Measurements from ENCODE around the gene CCDC73. TPM values are rescaled to one million over a fixed set of nuclear protein-coding genes. Genes with fewer than 3 reads are reported as not detected.
"Not testable (repeated sequence)": the region's sequence is repeated elsewhere in the genome, so short reads cannot be mapped to it uniquely, and the experiment has no call there.

CCDC73 gene
- total and polyA plus RNA-seq, 5 experiments from 2014 or later: not detected

DNA sequence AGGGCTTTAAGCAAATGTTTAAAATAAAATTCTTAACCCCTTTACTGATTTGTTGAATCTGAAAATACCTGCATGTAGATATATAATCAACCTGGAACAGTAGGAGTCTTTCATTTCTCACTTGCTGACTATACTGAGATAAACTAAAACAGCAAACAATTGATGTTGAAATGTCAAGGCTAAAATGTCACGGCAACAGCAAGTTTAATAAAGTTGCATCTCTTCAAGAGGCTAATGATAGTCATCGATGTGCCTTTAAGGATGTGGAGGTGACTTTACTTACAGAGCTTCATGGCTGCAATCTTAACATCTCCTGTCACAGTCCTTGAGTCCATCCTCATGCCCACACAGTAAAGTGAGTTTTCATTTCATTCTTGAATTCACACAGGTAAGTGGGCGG is 31.7 kb upstream of the CCDC73 start:
- Mint-ChIP-seq H3K27me3 (peaks cover 15 to 34% (median 21%) of the 10 kb centered on the region in 5 donors), H3K27ac (no peak overlapping the region), H3K4me1 (peaks cover 4 to 19% (median 13%) of the 10 kb centered on the region in 4 donors), H3K4me3 (no peak overlapping the region), H3K9me3 (peaks cover 0 to 6% (median 0%) of the 10 kb centered on the region in 9 donors), H3K36me3 (peaks cover 0 to 1% (median 0%) of the 10 kb centered on the region in 3 donors)
- ATAC-seq: no peak
- POLR2A ChIA-PET: no interaction called here
- DNase-seq: no peak

DNA sequence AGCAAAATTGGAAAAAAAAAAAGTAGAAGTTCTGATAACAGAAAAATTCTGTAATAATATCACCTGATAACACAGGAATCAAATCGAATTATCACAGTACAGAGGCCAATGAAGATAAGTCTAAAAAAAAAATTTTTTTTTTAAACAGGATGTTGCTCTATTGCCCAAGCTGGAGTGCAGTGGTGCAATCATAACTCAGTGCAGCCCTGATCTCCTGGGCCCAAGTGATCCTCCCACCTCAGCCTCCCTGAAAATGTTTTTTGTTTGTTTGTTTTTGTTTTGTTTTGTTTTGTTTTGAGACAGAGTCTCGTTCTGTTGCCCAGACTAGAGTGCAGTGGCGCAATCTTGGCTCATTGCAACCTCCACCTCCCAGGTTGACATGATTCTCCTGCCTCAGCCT is 29.2 kb upstream of the CCDC73 start:
- H3K9me3 Mint-ChIP-seq, H3K4me1 Mint-ChIP-seq, H3K4me3 Mint-ChIP-seq, DNase-seq, H3K36me3 Mint-ChIP-seq, ATAC-seq, POLR2A ChIA-PET, H3K27ac Mint-ChIP-seq: not testable (repeated sequence)
- H3K27me3 Mint-ChIP-seq: peaks cover 3 to 16% (median 6%) of the 10 kb centered on the region in 5 donors

DNA sequence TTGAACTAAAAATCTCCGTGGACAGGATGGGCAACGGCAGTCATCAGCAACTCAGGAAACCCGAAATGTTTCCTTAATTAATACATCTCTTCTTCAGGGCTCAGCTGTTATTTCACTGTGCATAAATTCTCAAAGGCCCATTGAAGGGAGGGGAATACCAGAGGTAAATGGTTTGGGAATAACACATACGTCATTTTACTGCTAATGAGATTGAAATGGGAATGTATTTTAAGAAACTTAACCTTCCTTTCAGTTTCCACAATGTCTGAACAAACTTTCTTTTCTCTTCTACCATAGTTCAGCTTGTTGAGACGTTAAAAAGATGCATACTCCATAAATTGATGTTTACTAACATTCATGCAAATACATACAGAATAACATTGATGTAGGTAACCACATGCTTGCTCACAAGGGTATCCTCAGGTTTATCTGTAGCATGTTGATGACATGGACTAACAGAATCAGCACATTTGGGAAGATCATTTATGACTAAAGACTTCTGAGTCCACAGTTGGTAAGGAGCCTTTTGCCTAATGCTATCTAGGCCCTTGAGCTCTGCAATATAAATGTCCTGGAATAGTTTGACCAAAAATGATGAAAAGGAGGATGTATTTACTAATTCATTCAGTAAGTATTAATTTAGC is 27.6 kb upstream of the CCDC73 start:
- Mint-ChIP-seq H3K27me3 (peaks cover 0 to 5% (median 1%) of the 10 kb centered on the region in 5 donors), H3K4me3 (no peak overlapping the region), H3K36me3 (peaks cover 0 to 1% (median 0%) of the 10 kb centered on the region in 3 donors), H3K4me1 (peaks cover 0 to 4% (median 1%) of the 10 kb centered on the region in 4 donors), H3K9me3 (peaks cover 0 to 6% (median 0%) of the 10 kb centered on the region in 9 donors), H3K27ac (no peak overlapping the region)
- no peak for ATAC-seq
- POLR2A ChIA-PET: no interaction called here
- no peak for DNase-seq

DNA sequence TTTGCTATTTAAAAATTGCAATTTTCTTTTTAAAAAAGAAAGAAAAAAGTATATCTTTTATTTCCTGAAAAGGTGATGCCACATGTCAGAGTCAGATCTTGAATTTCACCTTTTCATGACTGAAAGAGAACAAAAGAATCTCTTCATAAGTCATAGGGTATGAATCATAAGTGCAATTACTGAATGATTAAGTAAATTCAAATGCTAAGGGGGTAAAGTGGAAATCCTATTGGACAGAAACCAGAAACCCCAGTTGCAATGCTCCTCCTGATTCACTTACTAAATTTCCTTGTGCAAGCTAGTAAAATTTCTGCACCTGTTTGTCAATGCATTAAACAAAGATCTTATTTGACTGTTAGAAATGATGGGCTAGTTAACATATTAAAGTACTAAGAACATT is 27.1 kb upstream of the CCDC73 start:
- Mint-ChIP-seq H3K9me3 (peaks cover 0 to 6% (median 0%) of the 10 kb centered on the region in 9 donors), H3K4me1 (peaks cover 0 to 4% (median 1%) of the 10 kb centered on the region in 4 donors), H3K4me3 (no peak overlapping the region), H3K27me3 (peaks cover 0 to 5% (median 0%) of the 10 kb centered on the region in 5 donors), H3K27ac (no peak overlapping the region), H3K36me3 (peaks cover 0 to 1% (median 0%) of the 10 kb centered on the region in 3 donors)
- POLR2A ChIA-PET: no interaction called here
- DNase-seq: no peak
- ATAC-seq: no peak

DNA sequence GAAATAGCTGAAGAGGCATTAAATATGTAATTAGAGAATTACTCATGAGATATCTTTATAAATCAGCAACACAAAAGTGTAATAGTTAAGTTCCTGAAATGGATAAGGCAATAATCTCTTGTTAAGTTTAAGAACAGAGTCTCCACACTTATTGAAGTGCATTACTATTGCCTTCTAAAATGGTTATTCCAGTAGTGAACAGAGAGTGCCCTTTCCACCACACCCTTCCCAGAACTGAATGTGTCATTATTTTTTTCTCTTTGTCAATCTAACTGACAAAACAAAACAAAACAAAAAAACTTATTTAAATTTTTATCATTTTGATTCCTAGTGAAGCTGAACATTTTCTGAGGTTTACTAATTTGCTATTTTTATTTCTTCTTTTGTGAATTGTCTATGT is 26.0 kb upstream of the CCDC73 start:
- ATAC-seq: no peak
- no peak for DNase-seq

DNA sequence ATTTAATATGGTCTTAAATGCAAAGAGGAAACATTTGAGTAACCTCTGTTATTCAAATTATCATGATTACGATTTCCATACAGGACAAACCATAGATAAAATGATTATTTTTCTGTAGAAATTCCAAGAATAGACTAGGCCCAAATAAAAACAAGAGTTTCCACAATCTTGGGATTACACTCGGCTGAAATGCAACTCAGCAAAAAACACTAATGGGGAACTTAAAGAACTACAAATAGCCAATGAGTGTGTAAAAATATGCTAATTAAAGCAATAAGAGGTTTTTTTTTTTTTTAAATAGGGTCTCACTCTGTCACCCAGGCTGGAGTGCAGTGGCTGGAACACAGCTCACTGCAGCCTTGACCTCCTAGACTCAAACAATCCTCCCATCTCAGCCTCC is 24.7 kb upstream of the CCDC73 start:
- peaks cover 0 to 5% (median 2%) of the 10 kb centered on the region in 5 donors for H3K27me3 Mint-ChIP-seq

More for the DNA sequence above, 26.0 kb upstream of the CCDC73 start:
- POLR2A ChIA-PET: no interaction called here
- Mint-ChIP-seq H3K9me3 (peaks cover 0 to 6% (median 0%) of the 10 kb centered on the region in 9 donors), H3K27ac (no peak overlapping the region), H3K4me1 (peaks cover 0 to 4% (median 1%) of the 10 kb centered on the region in 4 donors), H3K4me3 (no peak overlapping the region), H3K27me3 (peaks cover 0 to 5% (median 2%) of the 10 kb centered on the region in 5 donors), H3K36me3 (peaks cover 0 to 1% (median 0%) of the 10 kb centered on the region in 3 donors)

DNA sequence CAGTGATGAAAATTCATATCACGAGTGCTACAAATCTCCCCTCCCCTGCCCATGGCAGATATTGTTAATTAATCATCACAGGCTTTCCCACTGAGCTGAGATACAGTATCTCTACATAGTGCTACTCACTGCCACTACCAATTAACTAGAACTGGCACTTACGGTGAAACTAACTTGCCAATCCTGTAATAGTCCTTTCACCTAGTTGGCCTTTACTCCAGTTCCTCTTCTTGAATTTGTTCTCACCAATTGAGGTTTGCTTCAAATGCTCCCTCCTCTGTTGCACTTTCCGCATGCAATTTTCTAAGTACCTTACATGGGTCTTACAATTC is 23.4 kb upstream of the CCDC73 start:
- Mint-ChIP-seq H3K4me3 (no peak overlapping the region), H3K27ac (no peak overlapping the region), H3K27me3 (peaks cover 0 to 5% (median 2%) of the 10 kb centered on the region in 5 donors), H3K36me3 (no peaks in the 10 kb centered on the region), H3K4me1 (peaks cover 0 to 4% (median 1%) of the 10 kb centered on the region in 4 donors), H3K9me3 (peaks cover 0 to 5% (median 0%) of the 10 kb centered on the region in 9 donors)
- ATAC-seq: no peak
- DNase-seq: no peak
- POLR2A ChIA-PET: no interaction called here

More for the DNA sequence above, 24.7 kb upstream of the CCDC73 start:
- peaks cover 0 to 1% (median 0%) of the 10 kb centered on the region in 3 donors for H3K36me3 Mint-ChIP-seq
- no peak overlapping the region for H3K4me3 Mint-ChIP-seq
- ATAC-seq (no peak), DNase-seq (no peak)
- POLR2A ChIA-PET: no interaction called here
- peaks cover 0 to 4% (median 1%) of the 10 kb centered on the region in 4 donors for H3K4me1 Mint-ChIP-seq
- peaks cover 0 to 6% (median 0%) of the 10 kb centered on the region in 9 donors for H3K9me3 Mint-ChIP-seq
- H3K27ac Mint-ChIP-seq: no peak overlapping the region

DNA sequence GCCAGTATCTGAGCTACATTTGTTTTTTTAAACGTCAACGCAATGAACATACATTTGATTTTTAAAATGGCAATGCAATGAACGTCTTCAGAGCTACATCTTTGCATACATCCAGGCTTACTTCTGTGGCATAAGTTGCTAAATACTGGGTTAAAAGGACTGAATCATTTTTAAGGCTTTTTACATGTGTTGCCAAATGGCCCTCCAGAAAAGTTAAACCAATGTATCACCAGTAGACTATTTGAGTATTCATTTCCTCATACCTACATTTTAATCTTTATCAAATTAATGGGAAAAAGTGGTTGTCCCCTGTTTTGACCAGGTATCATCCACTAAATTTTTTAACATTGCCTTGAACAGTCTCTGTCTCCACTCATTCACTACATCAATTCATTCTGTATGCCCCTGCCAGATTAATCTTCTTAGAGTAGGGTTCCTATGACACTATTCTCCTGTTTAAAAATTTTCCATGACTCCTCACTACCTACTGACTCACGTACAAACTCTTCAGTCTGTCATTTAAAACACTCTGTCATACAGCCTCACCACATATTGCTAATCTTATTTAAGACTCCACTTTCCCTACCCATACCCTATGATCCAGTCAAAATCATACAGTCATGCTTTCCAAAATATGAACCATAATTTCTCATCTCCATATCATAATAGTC is 22.9 kb upstream of the CCDC73 start:
- Mint-ChIP-seq H3K9me3 (no peaks in the 10 kb centered on the region), H3K27ac (no peak overlapping the region), H3K4me1 (peaks cover 0 to 4% (median 1%) of the 10 kb centered on the region in 4 donors), H3K27me3 (peaks cover 0 to 5% (median 2%) of the 10 kb centered on the region in 5 donors), H3K4me3 (no peak overlapping the region), H3K36me3 (no peaks in the 10 kb centered on the region)
- no peak for DNase-seq
- ATAC-seq: no peak
- POLR2A ChIA-PET: no interaction called here

DNA sequence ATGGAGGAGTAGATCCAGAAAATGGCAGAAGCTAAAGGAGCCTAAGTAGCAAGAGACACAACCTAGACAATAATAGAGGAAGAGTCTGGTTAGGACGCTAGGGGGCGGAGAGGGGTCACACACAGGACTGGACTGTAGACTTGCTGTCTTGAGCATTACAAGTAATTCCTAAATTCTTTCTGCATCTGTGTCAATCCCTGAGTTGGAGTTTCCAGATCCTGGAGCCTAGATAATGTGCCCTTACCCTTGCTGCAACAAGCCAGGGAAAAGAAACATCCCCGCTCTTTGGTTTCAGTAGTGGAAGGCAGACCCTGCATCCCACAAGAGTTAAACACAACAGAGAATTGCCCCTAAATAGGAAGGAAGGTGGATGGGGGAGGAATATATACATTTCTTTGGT is 14.9 kb upstream of the CCDC73 start:
- H3K4me3 Mint-ChIP-seq: no peak overlapping the region
- no peaks in the 10 kb centered on the region for H3K36me3 Mint-ChIP-seq
- H3K27me3 Mint-ChIP-seq: peaks cover 0 to 2% (median 0%) of the 10 kb centered on the region in 5 donors
- peak; percentile 42 to 54 for ATAC-seq
- no peaks in the 10 kb centered on the region for H3K4me1 Mint-ChIP-seq
- H3K27ac Mint-ChIP-seq: no peak overlapping the region
- no peaks in the 10 kb centered on the region for H3K9me3 Mint-ChIP-seq
- DNase-seq: peak in 5 of 10 donors; percentile 8 to 18 (median 11)
- POLR2A ChIA-PET: no interaction called here

DNA sequence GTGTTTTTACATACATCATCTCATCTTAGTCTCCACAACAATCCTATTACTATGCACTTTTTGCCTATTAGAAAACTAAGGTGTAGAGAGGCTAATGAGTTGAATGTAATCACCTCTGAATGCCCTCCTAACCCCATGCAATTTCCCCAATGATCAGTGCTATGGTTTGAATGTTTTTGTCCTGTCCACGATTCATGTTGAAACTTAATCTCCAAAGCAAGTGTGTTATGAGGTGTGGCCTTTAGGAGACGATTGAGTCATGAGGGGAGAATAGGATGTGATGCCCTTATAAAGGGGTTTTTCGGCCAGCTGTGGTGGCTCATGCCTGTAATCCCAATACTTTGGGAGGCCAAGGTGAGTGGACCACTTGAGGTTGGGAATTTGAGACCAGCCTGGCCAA is 2.0 kb upstream of the CCDC73 start:
- H3K27me3 Mint-ChIP-seq: peaks cover 0 to 9% (median 2%) of the 10 kb centered on the region in 5 donors
- DNase-seq: no peak

DNA sequence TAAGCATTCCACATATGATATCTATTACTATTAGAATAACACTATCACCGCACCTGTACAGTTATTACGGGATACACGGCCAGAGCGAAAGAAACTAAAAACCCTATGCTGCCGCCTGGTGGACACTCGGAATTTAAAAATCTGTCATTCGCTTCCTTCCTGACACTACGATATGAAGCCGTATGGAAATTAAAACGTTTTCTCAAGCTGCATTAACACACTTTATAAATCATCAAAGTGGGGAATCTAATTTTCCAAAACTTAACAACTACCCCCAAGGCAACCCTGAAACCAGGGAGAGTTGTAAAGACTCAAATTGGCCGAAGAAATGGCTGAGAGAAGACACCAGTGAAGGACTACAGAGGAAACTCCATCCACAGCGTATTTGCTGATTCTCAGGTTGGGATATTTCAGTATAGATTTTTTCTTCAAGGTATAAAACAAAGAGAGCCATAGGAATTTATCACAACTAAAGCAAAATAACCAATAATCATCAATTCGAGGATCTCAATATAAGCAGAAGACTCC is 1.4 kb downstream of the CCDC73 start:
- no peaks in the 10 kb centered on the region for H3K9me3 Mint-ChIP-seq
- peaks cover 0 to 9% (median 3%) of the 10 kb centered on the region in 5 donors for H3K27me3 Mint-ChIP-seq
- peak overlapping the region in 9 of 10 donors; percentile 18 to 66 (median 39) for H3K4me3 Mint-ChIP-seq
- DNase-seq (peak; percentile 10 to 75 (median 50)), ATAC-seq (peak; percentile 59 to 75)
- POLR2A ChIA-PET: no interaction called here
- peaks cover 0 to 8% (median 0%) of the 10 kb centered on the region in 4 donors for H3K4me1 Mint-ChIP-seq
- H3K36me3 Mint-ChIP-seq: no peaks in the 10 kb centered on the region
- no peak overlapping the region for H3K27ac Mint-ChIP-seq

More for the DNA sequence above, 2.0 kb upstream of the CCDC73 start:
- POLR2A ChIA-PET: no interaction called here
- Mint-ChIP-seq H3K4me1 (peaks cover 0 to 8% (median 0%) of the 10 kb centered on the region in 4 donors), H3K36me3 (no peaks in the 10 kb centered on the region), H3K9me3 (no peaks in the 10 kb centered on the region), H3K4me3 (no peak overlapping the region), H3K27ac (no peak overlapping the region)
- no peak for ATAC-seq

DNA sequence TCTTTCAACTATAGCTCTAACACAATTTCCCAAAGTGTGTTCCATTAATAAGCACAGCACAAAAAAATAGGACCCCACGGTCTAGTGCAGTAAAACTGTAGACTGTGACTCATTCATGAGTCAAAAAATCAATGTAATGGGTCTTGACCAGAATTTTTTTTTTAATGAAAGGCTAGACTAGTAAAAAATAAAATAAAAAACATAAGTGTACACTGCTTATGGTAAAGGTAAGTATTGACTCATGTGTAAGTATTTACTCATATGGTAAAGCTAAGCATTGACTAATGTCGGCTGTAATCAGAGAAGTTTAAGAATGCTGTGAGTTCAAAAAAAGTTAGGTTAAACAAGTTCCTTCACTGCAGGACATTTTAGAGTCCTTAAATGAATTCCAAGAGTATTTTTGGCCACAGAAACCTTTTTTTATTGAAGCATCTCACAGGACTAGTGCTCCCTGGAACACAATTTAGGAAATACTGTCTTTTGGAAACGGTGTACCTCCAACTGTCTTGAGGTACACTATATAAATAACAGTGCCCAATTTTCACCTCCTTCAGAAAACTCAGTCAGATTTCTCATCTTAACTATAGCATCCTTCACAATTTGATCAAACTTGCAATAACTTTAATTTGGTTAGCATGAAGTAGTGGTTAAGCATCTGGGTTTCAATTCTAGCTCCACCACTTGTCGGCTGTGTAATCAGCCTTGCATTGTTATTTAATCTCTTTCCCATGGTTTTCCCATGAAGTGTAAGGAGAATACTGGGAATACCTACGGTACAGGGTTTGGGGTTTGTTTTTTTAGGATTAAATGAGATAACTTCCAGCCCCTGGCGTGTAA is 2.1 kb downstream of the CCDC73 start:
- no peaks in the 10 kb centered on the region for H3K9me3 Mint-ChIP-seq
- H3K36me3 Mint-ChIP-seq: no peaks in the 10 kb centered on the region
- ATAC-seq (no peak), DNase-seq (no peak)
- H3K4me3 Mint-ChIP-seq: peak overlapping the region in 4 of 10 donors; percentile 24 to 66 (median 50)
- POLR2A ChIA-PET: no interaction called here
- H3K27ac Mint-ChIP-seq: no peak overlapping the region
- peaks cover 0 to 9% (median 3%) of the 10 kb centered on the region in 5 donors for H3K27me3 Mint-ChIP-seq
- peaks cover 0 to 8% (median 0%) of the 10 kb centered on the region in 4 donors for H3K4me1 Mint-ChIP-seq
